Measurements from ENCODE around the gene ENAH.

DNA sequence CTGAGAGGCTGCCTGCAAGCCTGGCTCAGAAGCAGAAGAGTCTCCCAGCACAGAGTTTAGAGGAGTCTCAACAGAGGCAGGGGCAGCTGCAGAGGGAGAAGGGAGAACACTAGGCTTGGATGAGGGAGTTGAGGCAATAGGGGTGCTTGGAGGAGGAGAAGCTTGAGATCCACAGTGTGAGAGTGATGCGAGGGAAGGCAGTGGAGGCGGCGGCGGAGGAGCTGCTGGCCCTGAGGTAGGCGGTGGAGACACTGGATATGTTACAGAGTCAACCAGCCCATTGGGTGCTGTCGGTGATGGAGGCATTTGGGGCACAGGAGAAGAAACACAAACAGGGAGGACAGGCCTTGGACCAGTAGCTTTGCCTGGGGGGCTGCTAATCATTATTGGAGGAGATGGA is 135.7 kb downstream of the ENAH start:
- TF ChIP-seq, protein P1, sequence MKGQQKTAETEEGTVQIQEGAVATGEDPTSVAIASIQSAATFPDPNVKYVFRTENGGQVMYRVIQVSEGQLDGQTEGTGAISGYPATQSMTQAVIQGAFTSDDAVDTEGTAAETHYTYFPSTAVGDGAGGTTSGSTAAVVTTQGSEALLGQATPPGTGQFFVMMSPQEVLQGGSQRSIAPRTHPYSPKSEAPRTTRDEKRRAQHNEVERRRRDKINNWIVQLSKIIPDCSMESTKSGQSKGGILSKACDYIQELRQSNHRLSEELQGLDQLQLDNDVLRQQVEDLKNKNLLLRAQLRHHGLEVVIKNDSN (IDR thresholded peaks at IDR 0.05): no peak
- TF ChIP-seq, protein P2, sequence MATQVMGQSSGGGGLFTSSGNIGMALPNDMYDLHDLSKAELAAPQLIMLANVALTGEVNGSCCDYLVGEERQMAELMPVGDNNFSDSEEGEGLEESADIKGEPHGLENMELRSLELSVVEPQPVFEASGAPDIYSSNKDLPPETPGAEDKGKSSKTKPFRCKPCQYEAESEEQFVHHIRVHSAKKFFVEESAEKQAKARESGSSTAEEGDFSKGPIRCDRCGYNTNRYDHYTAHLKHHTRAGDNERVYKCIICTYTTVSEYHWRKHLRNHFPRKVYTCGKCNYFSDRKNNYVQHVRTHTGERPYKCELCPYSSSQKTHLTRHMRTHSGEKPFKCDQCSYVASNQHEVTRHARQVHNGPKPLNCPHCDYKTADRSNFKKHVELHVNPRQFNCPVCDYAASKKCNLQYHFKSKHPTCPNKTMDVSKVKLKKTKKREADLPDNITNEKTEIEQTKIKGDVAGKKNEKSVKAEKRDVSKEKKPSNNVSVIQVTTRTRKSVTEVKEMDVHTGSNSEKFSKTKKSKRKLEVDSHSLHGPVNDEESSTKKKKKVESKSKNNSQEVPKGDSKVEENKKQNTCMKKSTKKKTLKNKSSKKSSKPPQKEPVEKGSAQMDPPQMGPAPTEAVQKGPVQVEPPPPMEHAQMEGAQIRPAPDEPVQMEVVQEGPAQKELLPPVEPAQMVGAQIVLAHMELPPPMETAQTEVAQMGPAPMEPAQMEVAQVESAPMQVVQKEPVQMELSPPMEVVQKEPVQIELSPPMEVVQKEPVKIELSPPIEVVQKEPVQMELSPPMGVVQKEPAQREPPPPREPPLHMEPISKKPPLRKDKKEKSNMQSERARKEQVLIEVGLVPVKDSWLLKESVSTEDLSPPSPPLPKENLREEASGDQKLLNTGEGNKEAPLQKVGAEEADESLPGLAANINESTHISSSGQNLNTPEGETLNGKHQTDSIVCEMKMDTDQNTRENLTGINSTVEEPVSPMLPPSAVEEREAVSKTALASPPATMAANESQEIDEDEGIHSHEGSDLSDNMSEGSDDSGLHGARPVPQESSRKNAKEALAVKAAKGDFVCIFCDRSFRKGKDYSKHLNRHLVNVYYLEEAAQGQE (IDR thresholded peaks at IDR 0.05; ENCODE audit: low read depth): no peak
- no peak for TF ChIP-seq EP300 (IDR thresholded peaks at IDR 0.05; ENCODE audit: borderline replicate concordance)
- no peak for TF ChIP-seq CEBPB (IDR thresholded peaks at IDR 0.05)
- no peak for TF ChIP-seq FOXM1 (IDR thresholded peaks at IDR 0.05; ENCODE audit: borderline replicate concordance, low read depth)
- TF ChIP-seq TCF12 (IDR thresholded peaks at IDR 0.05; ENCODE audit: low read depth): no peak
- TF ChIP-seq CREB1 (IDR thresholded peaks at IDR 0.05; ENCODE audit: low read depth): no peak
- no peak for TF ChIP-seq RAD21 (IDR thresholded peaks at IDR 0.05; ENCODE audit: low read depth)
- no peak for TF ChIP-seq TAF1 (IDR thresholded peaks at IDR 0.05; ENCODE audit: low read depth)
- no peak for TF ChIP-seq TEAD4 (IDR thresholded peaks at IDR 0.05)
- TF ChIP-seq, protein P3, sequence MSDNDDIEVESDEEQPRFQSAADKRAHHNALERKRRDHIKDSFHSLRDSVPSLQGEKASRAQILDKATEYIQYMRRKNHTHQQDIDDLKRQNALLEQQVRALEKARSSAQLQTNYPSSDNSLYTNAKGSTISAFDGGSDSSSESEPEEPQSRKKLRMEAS (IDR thresholded peaks at IDR 0.05): no peak
- no peak for TF ChIP-seq YY1 (IDR thresholded peaks at IDR 0.05; ENCODE audit: low read depth)
- TF ChIP-seq EGR1 (IDR thresholded peaks at IDR 0.05): no peak
- TF ChIP-seq ZBTB7A (IDR thresholded peaks at IDR 0.05; ENCODE audit: low read depth): no peak

Measured in Ishikawa (cell line).